Measurements from ENCODE around the gene POPDC2. TPM values are rescaled to one million over a fixed set of nuclear protein-coding genes. Genes with fewer than 3 reads are reported as not detected.

Gene POPDC2
- 1 to 10 TPM; 2.0 to 4.0 (median 2.4) TPM for polyA plus RNA-seq (ENCODE audit: low read depth in 6 of 6)

- H3K27ac Mint-ChIP-seq = peak within 1 kb of the TSS in 2 of 6 donors; percentile 22 to 77
- no peaks in the 10 kb centered on the region for H3K27me3 Mint-ChIP-seq
- no peak within 1 kb of the TSS for H3K4me3 Mint-ChIP-seq
- ATAC-seq (ENCODE audit: low read depth in 2 of 2) (no peak), DNase-seq (no peak)
- H3K36me3 Mint-ChIP-seq = peaks cover 0 to 7% of the 10 kb centered on the region in 2 donors
- H3K9me3 Mint-ChIP-seq = no peaks in the 10 kb centered on the region
- H3K4me1 Mint-ChIP-seq = peaks cover 21 to 37% (median 29%) of the 10 kb centered on the region in 3 donors
Measured at GRCh38 chr3:119660474-119661440, at the start of gene POPDC2. TSS of gene POPDC2 (minus strand) at chr3:119660589. CDS start at chr3:119660423, 166 bp downstream.

- H3K9me3 Mint-ChIP-seq = peaks cover 0 to 5% (median 0%) of the 10 kb centered on the region in 7 donors
- DNase-seq (no peak), ATAC-seq (ENCODE audit: low read depth in 2 of 2) (no peak)
- H3K4me3 Mint-ChIP-seq = peak overlapping the region in 7 of 8 donors; percentile 78 to 89 (median 86)
- peaks cover 15 to 29% (median 23%) of the 10 kb centered on the region in 3 donors for H3K4me1 Mint-ChIP-seq
- peak overlapping the region in 5 of 6 donors; percentile 64 to 89 (median 83) for H3K27ac Mint-ChIP-seq
- H3K36me3 Mint-ChIP-seq = no peaks in the 10 kb centered on the region
- H3K27me3 Mint-ChIP-seq = no peaks in the 10 kb centered on the region
Measured at GRCh38 chr3:119703820-119704531, 43.6 kb upstream of the POPDC2 start.

GRCh38 chr3:119702530-119703527 is 42.4 kb upstream of the POPDC2 start, which contains the start of gene CFAP91:
TSS of gene CFAP91 (plus strand) at chr3:119703022. CDS start at chr3:119703099, 77 bp downstream.
- Mint-ChIP-seq H3K36me3 (no peaks in the 10 kb centered on the region), H3K9me3 (peaks cover 0 to 5% (median 0%) of the 10 kb centered on the region in 7 donors), H3K4me3 (peak within 1 kb of the TSS; percentile 78 to 91 (median 86)), H3K27me3 (no peaks in the 10 kb centered on the region), H3K4me1 (peaks cover 15 to 29% (median 23%) of the 10 kb centered on the region in 3 donors), H3K27ac (peak within 1 kb of the TSS; percentile 67 to 93 (median 84))
- ATAC-seq (ENCODE audit: low read depth in 2 of 2) (peak; percentile 91 to 92), DNase-seq (peak; percentile 80)

GRCh38 chr3:119700920-119701734 is 40.7 kb upstream of the POPDC2 start:
- Mint-ChIP-seq H3K36me3 (no peaks in the 10 kb centered on the region), H3K9me3 (peaks cover 0 to 5% (median 0%) of the 10 kb centered on the region in 7 donors), H3K4me3 (peak overlapping the region in 6 of 8 donors; percentile 8 to 61 (median 40)), H3K27ac (peak overlapping the region in 5 of 6 donors; percentile 78 to 96 (median 87)), H3K27me3 (no peaks in the 10 kb centered on the region), H3K4me1 (peaks cover 15 to 29% (median 23%) of the 10 kb centered on the region in 3 donors)
- no peak for ATAC-seq (ENCODE audit: low read depth in 2 of 2)
- DNase-seq = no peak

GRCh38 chr3:119700269-119700919 is 40.0 kb upstream of the POPDC2 start:
- peak; percentile 45 for DNase-seq
- Mint-ChIP-seq H3K36me3 (no peaks in the 10 kb centered on the region), H3K4me3 (peak overlapping the region in 7 of 8 donors; percentile 8 to 67 (median 39)), H3K4me1 (peaks cover 15 to 29% (median 27%) of the 10 kb centered on the region in 3 donors), H3K9me3 (peaks cover 0 to 5% (median 0%) of the 10 kb centered on the region in 7 donors), H3K27ac (peak overlapping the region; percentile 78 to 96 (median 87)), H3K27me3 (peaks cover 0 to 5% (median 0%) of the 10 kb centered on the region in 3 donors)
- ATAC-seq (ENCODE audit: low read depth in 2 of 2) = peak; percentile 41 to 55

GRCh38 chr3:119697394-119697793 is 37.0 kb upstream of the POPDC2 start:
- no peak overlapping the region for H3K4me3 Mint-ChIP-seq
- H3K9me3 Mint-ChIP-seq = peaks cover 0 to 5% (median 0%) of the 10 kb centered on the region in 7 donors
- H3K27ac Mint-ChIP-seq = peak overlapping the region in 2 of 6 donors; percentile 15 to 46
- peaks cover 2 to 20% (median 18%) of the 10 kb centered on the region in 3 donors for H3K4me1 Mint-ChIP-seq
- no peak for DNase-seq
- no peaks in the 10 kb centered on the region for H3K36me3 Mint-ChIP-seq
- no peak for ATAC-seq (ENCODE audit: low read depth in 2 of 2)
- H3K27me3 Mint-ChIP-seq = peaks cover 0 to 26% (median 0%) of the 10 kb centered on the region in 3 donors

GRCh38 chr3:119695480-119695879 is 35.1 kb upstream of the POPDC2 start:
- Mint-ChIP-seq H3K4me3 (no peak overlapping the region), H3K27ac (peak overlapping the region in 1 of 6 donors; percentile 32), H3K36me3 (no peaks in the 10 kb centered on the region), H3K27me3 (peaks cover under 1 to 35% (median 2%) of the 10 kb centered on the region in 3 donors), H3K9me3 (peaks cover 0 to 2% (median 0%) of the 10 kb centered on the region in 7 donors), H3K4me1 (peaks cover 0 to 11% (median 9%) of the 10 kb centered on the region in 3 donors)
- no peak for DNase-seq
- no peak for ATAC-seq (ENCODE audit: low read depth in 2 of 2)

GRCh38 chr3:119690043-119690656 is 29.8 kb upstream of the POPDC2 start:
- no peak overlapping the region for H3K27ac Mint-ChIP-seq
- DNase-seq (no peak), ATAC-seq (ENCODE audit: low read depth in 2 of 2) (no peak)
- H3K4me3 Mint-ChIP-seq = no peak overlapping the region
- peaks cover 0 to 7% of the 10 kb centered on the region in 2 donors for H3K36me3 Mint-ChIP-seq
- H3K27me3 Mint-ChIP-seq = peaks cover 12 to 53% (median 19%) of the 10 kb centered on the region in 3 donors
- peaks cover 0 to 8% (median 2%) of the 10 kb centered on the region in 7 donors for H3K9me3 Mint-ChIP-seq
- H3K4me1 Mint-ChIP-seq = peaks cover 0 to 4% (median 0%) of the 10 kb centered on the region in 3 donors

GRCh38 chr3:119683421-119683820 is 23.0 kb upstream of the POPDC2 start:
- H3K4me3 Mint-ChIP-seq = no peak overlapping the region
- H3K36me3 Mint-ChIP-seq = peaks cover 0 to 7% of the 10 kb centered on the region in 2 donors
- peaks cover 0 to 8% (median 2%) of the 10 kb centered on the region in 7 donors for H3K9me3 Mint-ChIP-seq
- peaks cover 1 to 26% (median 11%) of the 10 kb centered on the region in 3 donors for H3K27me3 Mint-ChIP-seq
- ATAC-seq (ENCODE audit: low read depth in 2 of 2) (no peak), DNase-seq (no peak)
- no peak overlapping the region for H3K27ac Mint-ChIP-seq
- no peaks in the 10 kb centered on the region for H3K4me1 Mint-ChIP-seq

GRCh38 chr3:119681279-119681678 is 20.9 kb upstream of the POPDC2 start:
- H3K4me1 Mint-ChIP-seq = peaks cover 4 to 12% (median 11%) of the 10 kb centered on the region in 3 donors
- H3K27ac Mint-ChIP-seq = no peak overlapping the region
- H3K9me3 Mint-ChIP-seq = peaks cover 0 to 1% (median 0%) of the 10 kb centered on the region in 7 donors
- DNase-seq (no peak), ATAC-seq (ENCODE audit: low read depth in 2 of 2) (no peak)
- no peaks in the 10 kb centered on the region for H3K36me3 Mint-ChIP-seq
- no peak overlapping the region for H3K4me3 Mint-ChIP-seq
- H3K27me3 Mint-ChIP-seq = peaks cover 0 to 17% (median 3%) of the 10 kb centered on the region in 3 donors

- no peak for DNase-seq
- H3K27me3 Mint-ChIP-seq = peaks cover 0 to 7% (median 3%) of the 10 kb centered on the region in 3 donors
- H3K9me3 Mint-ChIP-seq = peaks cover 0 to 1% (median 0%) of the 10 kb centered on the region in 7 donors
- H3K4me1 Mint-ChIP-seq = peaks cover 18 to 23% (median 22%) of the 10 kb centered on the region in 3 donors
- no peaks in the 10 kb centered on the region for H3K36me3 Mint-ChIP-seq
- ATAC-seq (ENCODE audit: low read depth in 2 of 2) = no peak
- no peak overlapping the region for H3K4me3 Mint-ChIP-seq
- no peak overlapping the region for H3K27ac Mint-ChIP-seq
Measured at GRCh38 chr3:119679874-119680273, 19.5 kb upstream of the POPDC2 start.
